ENCODE measurements around the gene MOV10L1. TPM values are rescaled to one million over a fixed set of nuclear protein-coding genes. Genes with fewer than 3 reads are reported as not detected.

MOV10L1 gene
- 0.07 TPM in 1 of 2 replicates, not detected in the other for total RNA-seq (2014; rRNA removed; shearing (Covaris generic))
- 0.21 TPM in 1 of 2 replicates, not detected in the other for polyA plus RNA-seq (2014; cell fraction: nucleus; rRNA removed)

GRCh38 chr22:50089682-50090411, at the start of gene MOV10L1:
TSS of gene MOV10L1 (plus strand) at chr22:50090006. CDS start at chr22:50090089, 83 bp downstream.
- DNase-seq (ENCODE audit: extremely low read depth, low read depth): no peak

GRCh38 chr22:50040717-50041116, 49.1 kb upstream of the MOV10L1 start:
- no peak for DNase-seq (ENCODE audit: extremely low read depth, low read depth)

GRCh38 chr22:50041361-50042065, 48.3 kb upstream of the MOV10L1 start:
- no peak for DNase-seq (ENCODE audit: extremely low read depth, low read depth)

GRCh38 chr22:50044485-50045118, 45.2 kb upstream of the MOV10L1 start:
- DNase-seq (ENCODE audit: extremely low read depth, low read depth): no peak

- DNase-seq (ENCODE audit: extremely low read depth, low read depth): no peak
Measured at GRCh38 chr22:50045211-50046018, 44.4 kb upstream of the MOV10L1 start.

GRCh38 chr22:50046019-50046415, 43.8 kb upstream of the MOV10L1 start:
- DNase-seq (ENCODE audit: extremely low read depth, low read depth): no peak

- DNase-seq (ENCODE audit: extremely low read depth, low read depth): no peak
Measured at GRCh38 chr22:50046481-50047245, 43.1 kb upstream of the MOV10L1 start.

- no peak for DNase-seq (ENCODE audit: extremely low read depth, low read depth)
Measured at GRCh38 chr22:50047346-50047745, 42.5 kb upstream of the MOV10L1 start.

GRCh38 chr22:50048061-50048765, 41.6 kb upstream of the MOV10L1 start:
- DNase-seq (ENCODE audit: extremely low read depth, low read depth): no peak

GRCh38 chr22:50048836-50049235, 41.0 kb upstream of the MOV10L1 start:
- no peak for DNase-seq (ENCODE audit: extremely low read depth, low read depth)

GRCh38 chr22:50049299-50050195, 40.3 kb upstream of the MOV10L1 start:
- DNase-seq (ENCODE audit: extremely low read depth, low read depth): no peak

- no peak for DNase-seq (ENCODE audit: extremely low read depth, low read depth)
Measured at GRCh38 chr22:50051930-50052329, 37.9 kb upstream of the MOV10L1 start.

- DNase-seq (ENCODE audit: extremely low read depth, low read depth): no peak
Measured at GRCh38 chr22:50053861-50054260, 35.9 kb upstream of the MOV10L1 start.

GRCh38 chr22:50056214-50056972, 33.4 kb upstream of the MOV10L1 start:
- no peak for DNase-seq (ENCODE audit: extremely low read depth, low read depth)

GRCh38 chr22:50057278-50058060, 32.3 kb upstream of the MOV10L1 start:
- DNase-seq (ENCODE audit: extremely low read depth, low read depth): no peak

- no peak for DNase-seq (ENCODE audit: extremely low read depth, low read depth)
Measured at GRCh38 chr22:50058061-50058905, 31.5 kb upstream of the MOV10L1 start, which contains the start of gene TTLL8. TSS of gene TTLL8 (minus strand) at chr22:50058298.

All from NCI-H460 (cell line).